Measurements from ENCODE around the gene USP34. TPM values are rescaled to one million over a fixed set of nuclear protein-coding genes. Genes with fewer than 3 reads are reported as not detected.

USP34 gene
- total and polyA plus RNA-seq, 9 of the 15 experiments (the other 6 are each of a cell fraction or from before 2014, with no cell fraction given): 19.8 to 108 (median 67.8) TPM

- TF ChIP-seq ZSCAN29 (IDR thresholded peaks at IDR 0.05): no peak
- no peak for TF ChIP-seq SREBF2 (CRISPR knock-in tag; IDR thresholded peaks at IDR 0.05)
- TF ChIP-seq LARP7 (IDR thresholded peaks at IDR 0.05): no peak
- no peak for TF ChIP-seq PTRF (tag; IDR thresholded peaks at IDR 0.05)
- TF ChIP-seq IFI16 (CRISPR knock-in tag; IDR thresholded peaks at IDR 0.05): no peak
- no peak for TF ChIP-seq SMAD4 (CRISPR knock-in tag; conservative IDR thresholded peaks at IDR 0.05)
- TF ChIP-seq TRIM28 (IDR thresholded peaks at IDR 0.05): no peak
- TF ChIP-seq PML (IDR thresholded peaks at IDR 0.05; ENCODE audit: low read length): no peak
- TF ChIP-seq ZBTB26 (CRISPR knock-in tag; IDR thresholded peaks at IDR 0.05): no peak
- no peak for TF ChIP-seq ZNF253 (CRISPR knock-in tag; conservative IDR thresholded peaks at IDR 0.05)
- no peak for TF ChIP-seq ZNF586 (CRISPR knock-in tag; conservative IDR thresholded peaks at IDR 0.05)
These were observed 49.4 kb upstream of the USP34 start (continued) for GRCh38 chr2:61520261-61520660.

- Histone ChIP-seq H3K4me2 (ENCODE audit: insufficient read depth, low read length) (no peak overlapping the region), H3K4me3 (no peak overlapping the region), H3K9me3 (replicated peaks; ENCODE audit: control insufficient read depth, insufficient read depth, low read depth, low read length) (no peaks in the 10 kb centered on the region), H3K79me2 (ENCODE audit: control insufficient read depth, insufficient read depth, low read length) (peaks cover 98% of the 10 kb centered on the region), H3K9me1 (ENCODE audit: control insufficient read depth, insufficient read depth, low read length) (no peaks in the 10 kb centered on the region), H3K4me1 (replicated peaks in 1 of 2; ENCODE audit: control insufficient read depth in 2 of 2, insufficient read depth in 2 of 2, low read length in 2 of 2) (no peaks in the 10 kb centered on the region), H3K36me3 (ENCODE audit: control insufficient read depth, insufficient read depth, low read length) (peaks cover 100% of the 10 kb centered on the region), H2AFZ (ENCODE audit: low read depth, low read length) (no peak overlapping the region), H3K27me3 (ENCODE audit: control insufficient read depth in 2 of 2, insufficient read depth in 2 of 2, low read length in 2 of 2) (no peaks in the 10 kb centered on the region), H3K27ac (ENCODE audit: extremely low read depth, low read depth, low read length) (no peak overlapping the region), H4K20me1 (replicated peaks; ENCODE audit: control insufficient read depth, insufficient read depth, low read length) (peaks cover 19% of the 10 kb centered on the region; the same call in 1 of the 2 replicates), H3K9ac (ENCODE audit: insufficient read depth in 1 of 2, low read depth in 2 of 2, low read length in 2 of 2) (no peak overlapping the region)
- CTCF ChIA-PET (ENCODE audit: low intra/inter-chr PET ratio): interaction anchor here (0.6 kb wide), 1 partner anchor 386 kb away, joined by 3 read pairs; no protein-coding TSS in a partner anchor
- no TSS peak for BruUV-seq (replicated peaks)
- intact Hi-C loops (cut with micrococcal nuclease): no loop called here
- DNase-seq (ENCODE audit: extremely low read depth in 1 of 4, low spot score in 3 of 4) (no peak), FAIRE-seq (no peak), ATAC-seq (no peak)
- POLR2A ChIA-PET: interaction anchor here (0.6 to 1.1 kb wide), 2 partner anchors 38 to 108 kb away, joined by 3 to 4 read pairs; no protein-coding TSS in a partner anchor
- WGBS (ENCODE audit: insufficient coverage, low coverage, missing lambda C conversion rate): 97% methylated on average over 11 of the region's 12 CpGs
- in situ Hi-C loops (cut with MboI): no loop called here
- TF ChIP-seq TSHZ1 (CRISPR knock-in tag; IDR thresholded peaks at IDR 0.05): no peak
- TF ChIP-seq ZBTB17 (CRISPR knock-in tag; IDR thresholded peaks at IDR 0.05): no peak
- TF ChIP-seq HCFC1 (IDR thresholded peaks at IDR 0.05; ENCODE audit: low read depth, low read length): no peak
- TF ChIP-seq RHOXF2B (CRISPR knock-in tag; conservative IDR thresholded peaks at IDR 0.05): no peak
- no peak for TF ChIP-seq TRIM25 (IDR thresholded peaks at IDR 0.05; ENCODE audit: borderline replicate concordance)
- TF ChIP-seq SREBF1 (IDR thresholded peaks at IDR 0.05; ENCODE audit: borderline replicate concordance, low read depth, low read length): no peak
- TF ChIP-seq LEF1 (IDR thresholded peaks at IDR 0.05): no peak
These were observed 42.0 kb upstream of the USP34 start for GRCh38 chr2:61512768-61513398.

Data from K562 (cell line).